ENCODE data around the gene GATA6.

Gene GATA6

DNA sequence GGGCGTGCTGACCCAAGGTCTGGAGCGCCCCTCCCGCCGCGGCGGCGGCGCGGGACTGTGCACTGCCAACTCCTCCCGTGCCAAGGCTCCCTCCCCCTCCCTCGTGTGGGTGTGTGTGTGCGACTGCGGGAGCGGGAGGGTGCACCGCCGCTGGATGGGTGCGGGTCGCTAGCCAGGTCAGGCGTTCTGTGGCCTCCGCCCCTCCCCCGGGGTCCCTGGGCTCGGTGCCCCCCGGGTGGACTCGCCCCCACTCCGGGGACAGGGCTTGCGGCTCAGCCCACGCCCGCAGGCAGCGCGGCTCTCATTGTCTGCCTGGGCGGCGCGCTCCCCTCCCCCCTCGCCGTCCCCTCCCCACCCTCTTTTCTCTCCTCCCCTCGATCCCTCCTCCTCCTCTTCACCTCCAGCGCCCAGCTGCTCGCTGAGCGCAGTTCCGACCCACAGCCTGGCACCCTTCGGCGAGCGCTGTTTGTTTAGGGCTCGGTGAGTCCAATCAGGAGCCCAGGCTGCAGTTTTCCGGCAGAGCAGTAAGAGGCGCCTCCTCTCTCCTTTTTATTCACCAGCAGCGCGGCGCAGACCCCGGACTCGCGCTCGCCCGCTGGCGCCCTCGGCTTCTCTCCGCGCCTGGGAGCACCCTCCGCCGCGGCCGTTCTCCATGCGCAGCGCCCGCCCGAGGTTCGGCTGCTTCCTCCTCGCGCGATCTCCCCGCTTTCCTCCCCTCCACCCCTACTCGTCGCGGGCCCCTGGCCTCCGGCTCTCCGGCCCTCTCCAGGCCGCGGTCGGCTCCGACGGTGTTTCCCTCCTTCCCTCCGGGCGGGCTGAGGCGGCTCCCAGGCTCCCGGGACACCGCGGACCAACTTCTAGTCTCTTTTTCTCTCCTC, at the start of gene GATA6:
Gene GATA6 (plus strand): TSS at position 579 of the 878 bp plus-strand sequence. CDS start 1,556 bp downstream, outside the sequence.
- no peak for DNase-seq

- DNase-seq = no peak
These were observed 44.4 kb upstream of the GATA6 start for GRCh38 chr18:22124970-22125369.

DNA sequence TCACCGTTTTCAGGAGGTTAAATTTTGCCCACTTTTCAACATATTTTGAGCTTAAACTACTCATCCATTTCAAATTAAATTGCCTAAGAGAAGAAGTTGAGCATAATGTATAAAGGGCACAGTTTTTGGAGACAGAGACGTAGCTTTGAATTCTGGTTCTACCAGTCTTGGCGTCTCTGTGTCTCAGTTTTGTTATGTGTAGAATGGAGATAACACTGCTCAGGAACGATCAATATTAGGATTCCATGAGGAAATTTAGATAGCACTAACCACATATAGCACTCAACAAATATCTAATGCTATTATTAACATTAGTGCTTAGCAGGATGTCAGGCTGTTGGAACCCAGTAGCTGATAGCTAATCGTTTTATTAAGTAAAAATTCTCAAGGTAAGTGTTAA, 40.4 kb upstream of the GATA6 start:
- no peak for DNase-seq

DNA sequence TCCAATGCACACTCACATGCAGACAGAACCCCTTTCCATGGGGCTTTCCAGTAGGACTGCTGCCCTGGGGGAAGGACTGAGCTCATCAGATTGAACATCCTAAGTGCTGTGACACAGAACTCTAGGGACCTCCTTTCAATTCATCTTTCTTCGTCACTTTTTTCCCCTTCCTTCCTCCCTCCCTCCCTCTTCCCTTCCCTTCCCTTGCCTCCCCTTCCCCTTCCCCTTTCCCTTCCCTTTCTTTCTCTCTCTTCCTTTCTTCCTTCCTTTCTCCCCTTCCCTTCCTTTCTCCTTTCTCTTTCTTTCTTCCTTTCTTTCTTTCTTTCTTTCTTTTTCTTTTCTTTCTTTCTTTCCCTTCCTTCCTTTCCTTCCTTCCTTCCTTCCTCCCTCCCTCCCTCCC, 39.6 kb upstream of the GATA6 start:
- no peak for DNase-seq

DNA sequence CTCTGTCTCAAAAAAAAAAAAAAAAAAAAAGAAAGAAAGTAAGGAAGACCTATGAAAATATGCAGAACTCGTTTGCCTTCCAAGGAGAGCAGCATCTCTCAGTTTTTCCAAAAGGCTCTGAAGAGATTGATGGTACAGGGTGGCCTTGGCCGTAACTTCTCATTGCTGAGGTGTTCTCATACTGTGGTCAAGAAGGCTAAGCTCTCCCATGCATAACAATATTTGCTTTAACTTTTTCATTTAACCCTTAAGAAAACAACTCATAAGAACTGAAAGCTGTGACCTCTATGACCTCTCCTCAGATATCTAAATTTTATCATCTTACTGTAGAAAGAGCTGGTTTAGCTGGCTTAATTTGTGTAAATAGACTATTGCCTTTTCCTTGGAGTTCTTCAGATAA, 37.1 kb upstream of the GATA6 start:
- no peak for DNase-seq

DNA sequence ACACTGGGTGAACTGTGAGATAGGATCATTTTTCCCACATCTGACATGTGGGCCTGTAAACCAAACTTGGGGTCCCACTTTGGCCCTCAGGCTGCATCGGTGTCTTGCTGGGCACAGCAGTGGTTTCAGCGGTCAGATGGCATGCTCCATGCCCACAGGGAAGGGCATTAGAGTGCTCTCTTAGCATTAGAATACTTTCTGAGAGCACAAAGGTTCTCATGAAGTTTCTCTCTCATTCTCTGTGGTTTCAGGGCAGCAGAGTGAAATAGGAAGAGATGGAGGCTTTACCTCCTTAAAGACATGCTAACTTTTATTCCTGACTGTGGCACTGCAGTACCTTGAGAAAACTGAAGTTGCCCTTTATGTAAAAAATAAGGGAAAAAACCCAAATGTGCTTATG, 36.6 kb upstream of the GATA6 start:
- no peak for DNase-seq

DNA sequence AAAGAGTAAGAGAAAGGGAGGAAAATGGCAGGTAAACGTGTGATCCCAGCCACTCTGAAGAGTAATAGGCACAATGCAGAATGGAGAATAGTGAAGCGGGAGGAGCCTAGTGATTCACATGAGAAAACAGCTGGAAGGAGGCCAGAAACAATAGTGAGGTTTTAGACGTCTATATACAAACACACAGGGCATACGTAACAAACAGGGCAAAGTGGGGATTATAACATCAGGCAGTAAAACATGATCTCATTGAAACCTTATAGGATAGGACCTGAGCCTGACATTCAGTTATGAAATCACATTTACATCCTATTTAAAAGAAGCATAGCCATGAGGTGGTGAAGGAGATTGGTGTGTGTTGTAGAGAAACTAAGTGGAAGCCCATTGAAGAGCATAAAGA, 33.0 kb upstream of the GATA6 start:
- no peak for DNase-seq

GRCh38 chr18:22141211-22141610, 28.2 kb upstream of the GATA6 start:
- no peak for DNase-seq

DNA sequence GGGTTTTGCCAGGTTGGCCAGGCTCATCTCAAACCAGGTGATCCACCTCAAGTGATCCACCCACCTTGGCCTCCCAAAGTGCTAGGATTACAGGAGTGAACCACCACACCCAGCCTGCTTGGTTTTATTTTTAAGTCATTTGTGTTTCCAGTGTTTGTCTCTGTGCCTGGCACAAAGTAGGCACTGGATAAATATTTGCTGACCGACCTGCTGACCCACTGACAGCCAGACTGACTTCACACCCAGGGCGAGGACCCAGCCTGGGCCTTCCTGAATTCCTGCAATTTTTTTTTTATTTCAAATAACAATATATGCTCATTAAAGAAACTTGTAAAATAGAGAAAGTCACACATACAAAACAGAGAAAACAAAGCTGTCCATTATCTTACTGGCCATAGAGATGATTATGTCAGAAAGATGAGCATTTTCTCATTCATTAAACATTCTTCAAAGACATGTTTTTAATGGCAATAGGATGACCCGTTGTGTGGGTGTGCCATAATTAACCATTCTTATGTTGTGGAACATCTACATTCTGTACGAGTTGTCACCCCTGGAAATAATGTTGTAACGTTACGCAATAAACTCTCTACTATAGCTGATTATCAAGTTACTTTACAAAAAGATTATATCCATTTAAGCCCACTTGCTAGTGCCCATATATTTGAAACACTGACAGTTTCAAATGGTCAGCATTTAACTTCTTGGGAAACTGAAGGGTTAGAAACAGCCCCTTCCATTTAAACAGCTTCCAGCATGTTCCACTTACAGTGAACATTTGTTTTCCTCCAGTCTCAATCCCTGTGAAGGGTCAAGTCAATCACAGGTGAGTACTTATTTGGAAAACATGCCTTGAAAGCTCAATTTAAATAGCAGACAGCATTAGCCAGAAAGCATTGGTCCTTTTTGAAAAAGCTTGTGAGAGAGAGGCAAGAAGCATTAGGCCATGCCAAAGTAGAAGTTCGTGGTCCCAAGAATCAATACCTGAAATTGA, 25.7 kb upstream of the GATA6 start:
- DNase-seq = no peak

DNA sequence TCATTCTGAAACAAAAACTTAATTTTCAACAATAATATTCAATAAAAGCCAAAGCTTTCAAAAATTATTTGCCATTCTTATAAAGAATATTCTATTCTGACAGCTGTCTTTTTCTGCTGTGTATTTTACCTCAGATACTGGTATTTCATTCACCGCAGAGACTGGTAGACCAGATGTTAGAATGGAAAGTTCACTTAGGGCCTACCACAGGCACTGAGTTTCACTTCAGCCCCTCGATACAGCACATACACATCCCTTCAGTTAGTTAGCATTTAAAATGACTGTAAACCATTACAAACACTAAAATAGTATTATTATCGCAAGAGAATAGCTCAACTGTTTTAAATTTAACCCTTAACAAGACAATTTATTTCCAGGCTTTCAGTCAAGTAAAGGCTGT, 24.2 kb upstream of the GATA6 start:
- no peak for DNase-seq

GRCh38 chr18:22149710-22150109, 19.7 kb upstream of the GATA6 start:
- no peak for DNase-seq

DNA sequence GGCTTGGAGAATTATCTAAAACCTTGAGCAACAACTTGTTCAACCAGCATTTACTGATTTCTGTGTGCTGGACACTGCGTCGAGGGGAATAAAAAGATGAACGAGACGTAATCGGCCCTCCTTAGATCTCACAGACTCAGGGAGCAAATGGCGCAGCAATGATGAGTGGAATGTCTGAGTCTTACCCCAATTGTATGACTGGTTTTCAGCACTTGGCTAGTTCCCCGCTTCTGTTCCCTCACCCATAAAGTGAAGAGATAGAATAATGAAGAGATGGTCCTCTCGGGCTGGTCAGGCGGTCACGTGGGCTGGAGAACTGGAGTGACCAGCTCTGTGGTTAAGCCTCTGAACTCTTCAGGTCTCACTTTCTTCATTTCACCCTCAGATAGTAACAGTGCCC, 17.3 kb upstream of the GATA6 start:
- no peak for DNase-seq

DNA sequence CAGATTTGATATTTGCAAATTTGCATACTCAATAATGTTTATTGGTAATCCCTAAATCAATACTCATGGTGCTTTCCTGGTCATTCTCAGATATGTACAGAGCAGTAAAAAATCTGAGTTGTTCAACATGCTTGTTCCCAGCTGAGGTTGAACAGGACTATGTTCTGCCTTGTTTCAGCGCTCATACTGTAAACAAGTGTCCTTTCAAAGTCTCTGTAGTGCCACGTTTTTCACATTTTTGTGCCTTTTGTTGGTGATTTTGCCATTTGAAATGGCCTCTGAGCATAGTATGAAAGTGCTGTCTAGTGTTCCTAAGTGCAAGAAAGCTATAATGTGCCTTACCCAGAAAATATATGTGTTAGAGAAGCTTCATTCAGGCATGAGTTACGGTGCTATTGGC, 16.0 kb upstream of the GATA6 start:
- no peak for DNase-seq

DNA sequence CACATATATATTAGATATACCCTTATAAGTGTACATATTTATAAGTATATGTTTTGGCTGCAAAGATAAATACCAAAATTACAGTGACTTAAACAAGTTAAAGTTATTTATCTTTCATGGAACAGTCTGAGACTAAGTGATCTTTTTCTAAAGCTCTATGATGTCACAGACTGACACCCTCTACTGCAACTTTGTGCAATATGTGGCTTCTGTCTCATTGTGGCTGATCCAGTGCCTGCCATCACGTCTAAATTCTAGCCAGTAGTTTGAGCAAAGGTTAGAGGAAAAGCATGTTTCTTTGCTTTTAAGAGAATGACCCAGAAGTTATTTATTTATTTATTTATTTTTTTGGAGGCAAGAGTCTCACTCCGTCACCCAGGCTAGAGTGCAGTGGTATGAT, 13.8 kb upstream of the GATA6 start:
- DNase-seq = no peak

DNA sequence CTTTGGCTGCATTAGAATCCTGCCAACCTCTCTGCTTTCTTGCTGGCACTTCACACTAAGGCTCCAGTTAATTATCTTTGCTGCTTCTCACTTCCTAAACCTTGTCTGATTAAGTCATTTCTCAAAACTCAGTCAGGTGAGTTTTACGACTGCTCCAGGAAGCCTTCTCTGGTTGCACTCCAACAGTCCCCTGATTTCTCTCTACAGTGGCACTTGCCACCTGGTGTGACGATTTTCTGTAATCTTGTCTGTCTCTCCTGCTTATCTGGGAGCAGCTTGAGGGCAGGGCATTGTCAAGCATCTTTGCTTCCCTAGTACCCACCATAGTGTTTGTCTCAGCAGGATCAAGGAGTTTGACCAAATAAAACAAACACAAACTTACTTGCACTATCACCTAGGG, 10.4 kb upstream of the GATA6 start:
- DNase-seq = no peak

DNA sequence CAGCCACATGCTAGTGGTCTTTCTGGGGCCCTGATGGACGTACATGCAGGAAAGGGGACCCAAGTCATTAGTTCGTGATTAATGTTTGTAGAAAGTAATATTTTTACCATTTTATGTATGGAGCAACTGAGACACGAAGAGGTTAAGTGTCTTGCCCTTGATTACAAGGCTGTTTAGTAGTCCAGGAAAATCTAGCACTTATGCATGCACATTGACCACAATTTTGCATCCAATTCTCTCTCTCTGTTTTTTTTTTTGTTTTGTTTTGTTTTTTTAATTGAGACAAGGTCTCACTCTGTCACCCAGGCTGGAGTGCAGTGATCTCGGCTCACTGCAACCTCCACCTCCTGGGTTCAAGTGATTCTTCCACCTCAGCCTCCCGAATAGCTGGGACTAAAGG, 8.3 kb upstream of the GATA6 start:
- DNase-seq = no peak

DNA sequence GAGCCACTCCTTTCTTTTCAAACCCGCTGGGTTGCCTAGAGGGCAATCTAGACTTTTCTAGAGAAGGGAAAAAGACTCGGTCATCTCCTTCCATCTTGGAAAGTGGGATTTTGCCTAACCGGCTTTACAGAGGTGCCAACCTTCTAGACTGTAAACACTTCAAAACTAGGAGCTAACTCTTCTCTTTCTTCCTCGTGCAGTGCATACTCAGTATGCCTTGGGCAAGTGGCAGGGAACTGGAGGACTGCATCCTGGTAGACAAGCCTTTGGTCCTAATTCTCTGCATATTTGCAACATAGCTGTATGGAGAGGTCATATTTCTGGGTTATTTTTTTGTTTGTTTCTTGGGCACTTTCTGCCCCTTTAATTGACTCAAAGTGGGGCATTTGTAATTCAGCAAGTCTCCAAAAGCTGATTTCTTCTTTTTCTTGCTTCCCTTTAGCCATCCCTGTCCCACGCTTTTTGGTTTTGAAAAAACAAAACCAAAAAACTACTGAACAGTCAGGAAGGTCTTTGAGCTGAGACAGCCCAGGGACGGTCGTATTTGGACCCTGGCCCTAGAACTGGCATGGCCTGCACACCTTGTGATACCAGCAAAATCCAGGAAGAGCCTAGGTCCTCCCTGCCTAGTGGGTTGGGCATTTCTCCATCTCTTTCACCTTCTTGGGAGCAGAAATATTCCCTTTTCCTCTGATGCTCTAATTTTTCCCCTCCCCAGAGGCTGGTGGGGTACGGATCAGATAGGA, 5.8 kb upstream of the GATA6 start:
- DNase-seq = no peak

DNA sequence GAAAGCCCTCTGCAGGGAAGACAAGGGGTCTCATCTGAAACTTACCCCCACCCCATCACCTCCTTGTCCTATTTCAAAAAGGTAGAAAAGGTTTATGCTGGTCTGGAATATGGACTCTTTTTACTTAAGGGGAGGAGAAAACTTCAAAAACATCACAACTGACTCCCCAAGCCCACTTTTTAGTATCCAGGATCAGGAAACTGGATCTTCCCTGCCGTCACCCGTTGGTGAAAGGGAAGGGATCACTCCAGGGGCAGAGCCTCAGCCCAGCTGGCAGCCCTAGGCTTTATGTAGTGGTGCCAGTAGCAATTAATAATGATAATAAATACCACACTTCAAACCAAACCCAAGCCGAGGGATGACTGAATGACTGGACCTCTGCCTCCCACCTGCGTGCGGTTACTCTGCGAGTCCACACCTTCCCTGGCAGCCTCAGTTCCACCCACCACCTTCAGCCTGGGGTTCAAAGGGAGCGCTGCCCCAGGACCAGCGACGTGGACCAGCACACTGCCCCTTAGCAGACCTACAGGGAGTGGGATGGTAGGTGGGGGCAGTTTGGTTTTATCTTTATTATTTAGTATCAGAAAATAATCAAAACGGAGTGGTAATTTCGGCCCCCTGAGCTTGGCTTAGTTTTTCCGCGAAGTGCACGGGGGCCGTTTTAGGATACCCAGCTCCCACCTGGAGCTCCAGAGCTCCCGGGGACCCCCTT, 4.9 kb upstream of the GATA6 start:
- no peak for DNase-seq

- DNase-seq = no peak
These were observed 4.3 kb upstream of the GATA6 start for GRCh38 chr18:22165049-22165602.

- DNase-seq = no peak
These were observed 3.8 kb upstream of the GATA6 start for GRCh38 chr18:22165603-22166068.

DNA sequence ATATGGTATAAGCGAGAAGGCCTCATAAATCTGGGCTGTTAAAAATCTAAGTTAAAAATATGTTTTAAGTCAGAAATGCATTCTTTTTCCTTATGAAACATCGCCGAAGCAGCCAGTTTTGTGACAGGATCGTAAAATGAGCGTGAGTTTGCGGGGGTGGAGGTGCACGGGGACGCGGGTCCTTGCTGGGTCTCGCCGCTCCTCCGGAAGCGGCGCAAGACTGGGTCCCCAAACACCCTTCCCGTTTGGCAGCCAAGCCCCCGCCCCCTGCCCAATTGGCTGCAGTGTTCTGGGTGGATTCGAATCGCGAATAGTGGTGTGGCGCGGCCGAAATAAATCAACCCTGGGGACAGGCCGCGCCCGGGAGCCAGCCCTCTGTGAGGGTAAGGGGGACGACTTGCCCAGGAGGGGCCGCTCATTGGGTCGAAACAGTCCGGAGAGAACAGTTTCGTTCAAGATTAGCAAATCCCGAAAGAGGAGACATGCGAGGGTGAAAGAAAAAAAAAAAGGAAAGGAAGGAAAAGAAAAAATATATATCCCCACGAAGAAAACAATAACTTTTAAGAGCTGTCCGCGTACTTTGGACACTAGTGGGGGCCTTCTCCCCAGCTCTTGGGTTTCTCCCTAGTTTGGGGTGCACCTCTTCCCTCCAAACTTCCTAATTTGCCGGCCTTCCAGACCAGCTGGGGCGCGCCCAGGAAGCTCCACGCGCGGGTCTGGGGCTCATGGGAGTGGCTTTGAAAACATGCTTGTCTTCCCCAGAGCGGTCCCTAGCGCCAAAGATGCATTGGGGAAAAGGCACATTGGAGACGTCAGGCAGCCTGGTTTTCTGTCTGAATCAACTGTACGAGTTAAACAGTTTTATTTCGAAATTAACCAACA, 3.1 kb upstream of the GATA6 start:
- no peak for DNase-seq
